ENCODE results near the gene STAT6.

The STAT6 gene

DNA sequence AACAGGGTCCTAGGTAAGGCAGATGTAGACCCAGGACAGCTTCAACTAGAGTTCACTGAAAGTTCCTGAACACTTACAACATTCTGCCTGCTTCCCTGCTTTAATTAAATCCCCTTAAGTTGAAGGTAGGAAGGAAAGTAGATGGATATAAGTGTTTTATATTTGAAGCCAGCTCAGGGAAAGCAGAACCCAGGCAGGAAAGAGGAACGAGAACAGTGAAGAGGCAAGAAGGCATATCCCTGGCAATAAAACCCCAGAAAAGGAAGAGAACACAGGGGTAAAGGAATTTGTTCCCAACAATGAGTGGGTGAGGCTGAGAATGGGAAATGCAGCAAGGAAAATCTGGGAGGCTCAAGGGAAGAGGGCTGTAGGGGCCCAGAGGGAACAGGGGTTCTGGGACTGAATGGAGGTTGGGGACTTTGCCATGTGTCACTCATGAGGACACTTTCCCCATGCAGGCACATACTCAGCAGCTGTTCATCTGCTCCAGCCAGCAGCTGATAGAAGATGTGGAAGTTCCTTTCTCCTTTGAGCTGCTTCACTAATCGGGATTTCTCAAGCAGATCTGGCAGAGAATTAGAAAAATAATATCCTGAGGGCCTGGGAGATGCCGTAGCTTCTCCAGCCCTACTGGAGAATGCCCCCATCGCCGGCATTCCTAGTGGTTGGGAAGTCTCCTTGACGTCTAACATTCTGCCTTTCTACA, 64.9 kb downstream of the STAT6 start:
- H3K4me3 ChIP-seq (ENCODE audit: low read depth, low read length) = no peak overlapping the region
- CTCF ChIA-PET = interaction anchor here (0.6 to 2.8 kb wide), 6 partner anchors 16 to 177 kb away, joined by 3 to 12 read pairs (median 4); no protein-coding TSS in a partner anchor

More for the DNA sequence above, 64.9 kb downstream of the STAT6 start:
- TF ChIP-seq, protein P1, sequence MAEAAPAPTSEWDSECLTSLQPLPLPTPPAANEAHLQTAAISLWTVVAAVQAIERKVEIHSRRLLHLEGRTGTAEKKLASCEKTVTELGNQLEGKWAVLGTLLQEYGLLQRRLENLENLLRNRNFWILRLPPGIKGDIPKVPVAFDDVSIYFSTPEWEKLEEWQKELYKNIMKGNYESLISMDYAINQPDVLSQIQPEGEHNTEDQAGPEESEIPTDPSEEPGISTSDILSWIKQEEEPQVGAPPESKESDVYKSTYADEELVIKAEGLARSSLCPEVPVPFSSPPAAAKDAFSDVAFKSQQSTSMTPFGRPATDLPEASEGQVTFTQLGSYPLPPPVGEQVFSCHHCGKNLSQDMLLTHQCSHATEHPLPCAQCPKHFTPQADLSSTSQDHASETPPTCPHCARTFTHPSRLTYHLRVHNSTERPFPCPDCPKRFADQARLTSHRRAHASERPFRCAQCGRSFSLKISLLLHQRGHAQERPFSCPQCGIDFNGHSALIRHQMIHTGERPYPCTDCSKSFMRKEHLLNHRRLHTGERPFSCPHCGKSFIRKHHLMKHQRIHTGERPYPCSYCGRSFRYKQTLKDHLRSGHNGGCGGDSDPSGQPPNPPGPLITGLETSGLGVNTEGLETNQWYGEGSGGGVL (tag by site-specific recombination; IDR thresholded peaks at IDR 0.05) = no peak
- no peak for TF ChIP-seq ZNF514 (tag by site-specific recombination; IDR thresholded peaks at IDR 0.05)
- no peak for TF ChIP-seq REPIN1 (tag by site-specific recombination; IDR thresholded peaks at IDR 0.05; ENCODE audit: low read depth)
- TF ChIP-seq, protein P2, sequence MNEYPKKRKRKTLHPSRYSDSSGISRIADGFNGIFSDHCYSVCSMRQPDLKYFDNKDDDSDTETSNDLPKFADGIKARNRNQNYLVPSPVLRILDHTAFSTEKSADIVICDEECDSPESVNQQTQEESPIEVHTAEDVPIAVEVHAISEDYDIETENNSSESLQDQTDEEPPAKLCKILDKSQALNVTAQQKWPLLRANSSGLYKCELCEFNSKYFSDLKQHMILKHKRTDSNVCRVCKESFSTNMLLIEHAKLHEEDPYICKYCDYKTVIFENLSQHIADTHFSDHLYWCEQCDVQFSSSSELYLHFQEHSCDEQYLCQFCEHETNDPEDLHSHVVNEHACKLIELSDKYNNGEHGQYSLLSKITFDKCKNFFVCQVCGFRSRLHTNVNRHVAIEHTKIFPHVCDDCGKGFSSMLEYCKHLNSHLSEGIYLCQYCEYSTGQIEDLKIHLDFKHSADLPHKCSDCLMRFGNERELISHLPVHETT (tag by site-specific recombination; IDR thresholded peaks at IDR 0.05) = no peak
- no peak for TF ChIP-seq ZNF785 (tag by site-specific recombination; IDR thresholded peaks at IDR 0.05)
- no peak for TF ChIP-seq ZNF548 (tag by site-specific recombination; IDR thresholded peaks at IDR 0.05)
- no peak for TF ChIP-seq ZNF266 (tag by site-specific recombination; IDR thresholded peaks at IDR 0.05; ENCODE audit: low read depth)
- TF ChIP-seq, protein P3, sequence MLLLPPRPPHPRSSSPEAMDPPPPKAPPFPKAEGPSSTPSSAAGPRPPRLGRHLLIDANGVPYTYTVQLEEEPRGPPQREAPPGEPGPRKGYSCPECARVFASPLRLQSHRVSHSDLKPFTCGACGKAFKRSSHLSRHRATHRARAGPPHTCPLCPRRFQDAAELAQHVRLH (tag by site-specific recombination; IDR thresholded peaks at IDR 0.05) = no peak
- TF ChIP-seq ZNF837 (tag by site-specific recombination; IDR thresholded peaks at IDR 0.05) = no peak
- no peak for TF ChIP-seq ZNF610 (tag by site-specific recombination; IDR thresholded peaks at IDR 0.05; ENCODE audit: borderline replicate concordance)
- TF ChIP-seq ZXDB (tag by site-specific recombination; IDR thresholded peaks at IDR 0.05) = no peak
- no peak for TF ChIP-seq ZNF335 (tag by site-specific recombination; conservative IDR thresholded peaks at IDR 0.05)
- TF ChIP-seq TRIM28 (IDR thresholded peaks at IDR 0.05; ENCODE audit: borderline replicate concordance, low read length) = no peak
- no peak for TF ChIP-seq ZNF830 (tag by site-specific recombination; IDR thresholded peaks at IDR 0.05; ENCODE audit: low read depth)
- TF ChIP-seq, protein P4, sequence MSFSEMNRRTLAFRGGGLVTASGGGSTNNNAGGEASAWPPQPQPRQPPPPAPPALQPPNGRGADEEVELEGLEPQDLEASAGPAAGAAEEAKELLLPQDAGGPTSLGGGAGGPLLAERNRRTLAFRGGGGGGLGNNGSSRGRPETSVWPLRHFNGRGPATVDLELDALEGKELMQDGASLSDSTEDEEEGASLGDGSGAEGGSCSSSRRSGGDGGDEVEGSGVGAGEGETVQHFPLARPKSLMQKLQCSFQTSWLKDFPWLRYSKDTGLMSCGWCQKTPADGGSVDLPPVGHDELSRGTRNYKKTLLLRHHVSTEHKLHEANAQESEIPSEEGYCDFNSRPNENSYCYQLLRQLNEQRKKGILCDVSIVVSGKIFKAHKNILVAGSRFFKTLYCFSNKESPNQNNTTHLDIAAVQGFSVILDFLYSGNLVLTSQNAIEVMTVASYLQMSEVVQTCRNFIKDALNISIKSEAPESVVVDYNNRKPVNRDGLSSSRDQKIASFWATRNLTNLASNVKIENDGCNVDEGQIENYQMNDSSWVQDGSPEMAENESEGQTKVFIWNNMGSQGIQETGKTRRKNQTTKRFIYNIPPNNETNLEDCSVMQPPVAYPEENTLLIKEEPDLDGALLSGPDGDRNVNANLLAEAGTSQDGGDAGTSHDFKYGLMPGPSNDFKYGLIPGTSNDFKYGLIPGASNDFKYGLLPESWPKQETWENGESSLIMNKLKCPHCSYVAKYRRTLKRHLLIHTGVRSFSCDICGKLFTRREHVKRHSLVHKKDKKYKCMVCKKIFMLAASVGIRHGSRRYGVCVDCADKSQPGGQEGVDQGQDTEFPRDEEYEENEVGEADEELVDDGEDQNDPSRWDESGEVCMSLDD (tag by site-specific recombination; IDR thresholded peaks at IDR 0.05) = no peak
- no peak for TF ChIP-seq ZNF324 (tag by site-specific recombination; IDR thresholded peaks at IDR 0.05)
- TF ChIP-seq ZNF133 (tag by site-specific recombination; IDR thresholded peaks at IDR 0.05) = no peak
- TF ChIP-seq ZNF214 (tag by site-specific recombination; IDR thresholded peaks at IDR 0.05; ENCODE audit: borderline replicate concordance) = no peak
- Histone ChIP-seq H3K4me1 (ENCODE audit: control insufficient read depth, insufficient read depth, low read length) (no peaks in the 10 kb centered on the region), H3K27ac (ENCODE audit: extremely low read depth, low read depth, low read length) (no peak overlapping the region), H3K9me3 (ENCODE audit: control insufficient read depth, insufficient read depth, low read depth, low read length) (no peaks in the 10 kb centered on the region), H3K36me3 (ENCODE audit: control insufficient read depth in 2 of 2, insufficient read depth in 1 of 2, low read length in 2 of 2) (no peaks in the 10 kb centered on the region)
- POLR2A ChIA-PET = no interaction called here
